ENCODE data around the gene RELN. TPM values are rescaled to one million over a fixed set of nuclear protein-coding genes. Genes with fewer than 3 reads are reported as not detected.

The RELN gene
- total and polyA plus RNA-seq, 8 donors: 0.08 to 1.4 (median 0.64) TPM

GRCh38 chr7:103447073-103447960 is 542.1 kb downstream of the RELN start:
- WGBS, 2 donors: 9 to 10% methylated on average over 17 of the region's 17 CpGs

GRCh38 chr7:103446049-103446520 is 543.4 kb downstream of the RELN start, which contains the start of gene SLC26A5:
TSS of gene SLC26A5 (minus strand) at chr7:103446207. CDS start at chr7:103421514, 24,693 bp downstream.
- Histone ChIP-seq H3K9me3 (no peaks in the 10 kb centered on the region), H3K4me1 (peaks cover 0 to 6% (median 4%) of the 10 kb centered on the region in 3 donors), H3K4me3 (peak within 1 kb of the TSS; percentile 19 to 49 (median 34)), H3K36me3 (no peaks in the 10 kb centered on the region), H3K27ac (no peak within 1 kb of the TSS), H3K27me3 (peaks cover 0 to 9% (median 3%) of the 10 kb centered on the region in 4 donors)
- WGBS, 2 donors: 2 to 3% methylated on average over 49 to 54 of the region's 54 CpGs
- no peak for FAIRE-seq
- DNase-seq: peak; percentile 34 to 82 (median 41)
- ATAC-seq: peak; percentile 92 to 96 (median 94)
- TF ChIP-seq, protein P1, sequence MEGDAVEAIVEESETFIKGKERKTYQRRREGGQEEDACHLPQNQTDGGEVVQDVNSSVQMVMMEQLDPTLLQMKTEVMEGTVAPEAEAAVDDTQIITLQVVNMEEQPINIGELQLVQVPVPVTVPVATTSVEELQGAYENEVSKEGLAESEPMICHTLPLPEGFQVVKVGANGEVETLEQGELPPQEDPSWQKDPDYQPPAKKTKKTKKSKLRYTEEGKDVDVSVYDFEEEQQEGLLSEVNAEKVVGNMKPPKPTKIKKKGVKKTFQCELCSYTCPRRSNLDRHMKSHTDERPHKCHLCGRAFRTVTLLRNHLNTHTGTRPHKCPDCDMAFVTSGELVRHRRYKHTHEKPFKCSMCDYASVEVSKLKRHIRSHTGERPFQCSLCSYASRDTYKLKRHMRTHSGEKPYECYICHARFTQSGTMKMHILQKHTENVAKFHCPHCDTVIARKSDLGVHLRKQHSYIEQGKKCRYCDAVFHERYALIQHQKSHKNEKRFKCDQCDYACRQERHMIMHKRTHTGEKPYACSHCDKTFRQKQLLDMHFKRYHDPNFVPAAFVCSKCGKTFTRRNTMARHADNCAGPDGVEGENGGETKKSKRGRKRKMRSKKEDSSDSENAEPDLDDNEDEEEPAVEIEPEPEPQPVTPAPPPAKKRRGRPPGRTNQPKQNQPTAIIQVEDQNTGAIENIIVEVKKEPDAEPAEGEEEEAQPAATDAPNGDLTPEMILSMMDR (IDR thresholded peaks at IDR 0.05): no peak
- intact Hi-C loops (cut with DNase I): no loop called here

More at GRCh38 chr7:103447073-103447960, 542.1 kb downstream of the RELN start:
- Histone ChIP-seq H3K27ac (no peak overlapping the region), H3K36me3 (no peaks in the 10 kb centered on the region), H3K4me3 (no peak overlapping the region), H3K27me3 (peaks cover 0 to 9% (median 3%) of the 10 kb centered on the region in 4 donors), H3K9me3 (no peaks in the 10 kb centered on the region), H3K4me1 (peaks cover 0 to 6% (median 4%) of the 10 kb centered on the region in 3 donors)
- ATAC-seq (peak; percentile 70 to 87 (median 83)), FAIRE-seq (no peak), DNase-seq (peak in 4 of 6 donors; percentile 17 to 49 (median 24))
- intact Hi-C loops (cut with DNase I): no loop called here
- TF ChIP-seq, protein P1 (IDR thresholded peaks at IDR 0.05): peak; percentile 22 to 44 (median 32)

GRCh38 chr7:103445228-103446048 is 544.0 kb downstream of the RELN start:
- TF ChIP-seq, protein P1 (IDR thresholded peaks at IDR 0.05): no peak
- H3K36me3 ChIP-seq: no peaks in the 10 kb centered on the region
- peaks cover 0 to 9% (median 3%) of the 10 kb centered on the region in 4 donors for H3K27me3 ChIP-seq
- peak in 3 of 6 donors; percentile 28 to 57 (median 38) for DNase-seq
- H3K9me3 ChIP-seq: no peaks in the 10 kb centered on the region
- no peak for FAIRE-seq
- intact Hi-C loops (cut with DNase I): no loop called here
- peak overlapping the region; percentile 19 to 49 (median 34) for H3K4me3 ChIP-seq
- no peak overlapping the region for H3K27ac ChIP-seq
- ATAC-seq: peak; percentile 42 to 57 (median 46)
- 13% methylated on average over 42 to 48 of the region's 48 CpGs for WGBS, 2 donors
- peaks cover 0 to 6% (median 4%) of the 10 kb centered on the region in 3 donors for H3K4me1 ChIP-seq

DNA sequence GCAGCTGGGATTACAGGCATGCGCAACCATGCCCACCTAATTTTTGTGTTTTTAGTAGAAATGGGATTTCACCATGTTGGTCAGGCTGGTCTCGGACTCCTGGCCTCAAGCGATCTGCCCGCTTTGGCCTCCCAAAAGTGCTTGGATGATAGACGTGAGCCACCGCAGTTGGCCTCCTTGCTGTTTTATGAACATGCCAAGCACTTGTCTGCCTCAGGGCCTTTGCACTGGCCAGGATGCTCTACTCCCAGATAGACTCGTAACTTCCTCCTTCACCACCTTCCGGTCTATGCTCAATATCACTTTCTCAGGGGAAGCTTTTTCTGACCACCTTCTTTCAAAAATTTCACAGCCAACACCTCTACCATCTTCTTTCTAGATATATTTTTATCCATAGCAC is 549.8 kb downstream of the RELN start:
- Histone ChIP-seq H3K9me3 (no peaks in the 10 kb centered on the region), H3K36me3 (no peaks in the 10 kb centered on the region), H3K4me1 (no peaks in the 10 kb centered on the region), H3K27me3 (peaks cover 0 to 4% (median 2%) of the 10 kb centered on the region in 4 donors), H3K4me3 (no peak overlapping the region), H3K27ac (no peak overlapping the region)
- TF ChIP-seq, protein P1 (IDR thresholded peaks at IDR 0.05): no peak
- intact Hi-C loops (cut with DNase I): no loop called here
- no peak for ATAC-seq
- no peak for DNase-seq
- no peak for FAIRE-seq
- WGBS, 2 donors: 92 to 97% methylated on average over 8 of the region's 8 CpGs

Measured in pancreas (tissue), 10 donors.